Endothelial cell of umbilical vein (primary cell): ENCODE data around the gene CCPG1. TPM values are rescaled to one million over a fixed set of nuclear protein-coding genes. Genes with fewer than 3 reads are reported as not detected.

Experiments used
- BruUV-seq: library from RNA; stranded (reverse); fragments of 400-500 nt; replicated peaks from 2 replicates; lab custom pipeline; 2021; lab: Mats Ljungman, UMichigan
- CTCF ChIA-PET: fragments of 300-600, 350-600 bp; sonication (Branson Sonifier 250); formaldehyde crosslinking; loops from one replicate; lab custom pipeline; 2021; ENCODE audit warnings: antibody characterized with exemption, inconsistent platforms; lab: Charles Lee
- POLR2A ChIA-PET: fragments of 300-600, 350-600 bp; sonication (Branson Sonifier 250); formaldehyde crosslinking; loops from one replicate; lab custom pipeline; 2021; ENCODE audit warnings: antibody characterized with exemption, inconsistent platforms; lab: Charles Lee
- DNase-seq: peaks from one replicate; pipeline ENCODE4 v3.0.0-alpha.2; 2011; ENCODE audit warnings: low read depth, low spot score
- FAIRE-seq: peaks from 2 replicates; lab custom pipeline; 2011; peaks lifted over from hg19 to GRCh38; lab: Jason Lieb, UNC
- H2AFZ ChIP-seq: 2 replicates; pipeline ENCODE4 v1.6.0; 2012; ENCODE audit warnings: low read depth, low read length, control low read depth, inconsistent platforms
- H3K27ac ChIP-seq: 2 replicates; pipeline ENCODE4 v1.5.1; 2011; ENCODE audit warnings: low read depth, mild to moderate bottlenecking, control low read depth, low read length, moderate library complexity; ENCODE audit not compliant: insufficient read depth
- H3K27me3 ChIP-seq, 2 experiments: 2 replicates each; pipeline versions ENCODE4 v1.6.0 to v1.6.1; 2011; ENCODE audit warnings: low read length in 2 of 2, mixed read lengths in 1 of 2; ENCODE audit not compliant: control insufficient read depth in 2 of 2, insufficient read depth in 2 of 2
- H3K36me3 ChIP-seq, 2 experiments: 2 replicates in 1 of 2; 3 replicates in 1 of 2; pipeline ENCODE4 v1.5.1; 2011; ENCODE audit warnings: low read length in 2 of 2, mild to moderate bottlenecking in 1 of 2, moderate library complexity in 1 of 2; ENCODE audit not compliant: control insufficient read depth in 2 of 2, insufficient read depth in 2 of 2; ENCODE audit errors: extremely low read depth in 1 of 2
- H3K4me1 ChIP-seq: 3 replicates; pipeline ENCODE4 v1.5.1; 2011; ENCODE audit warnings: mild to moderate bottlenecking, low read length; ENCODE audit not compliant: control insufficient read depth, insufficient read depth; ENCODE audit errors: extremely low read depth
- H3K4me2 ChIP-seq: 2 replicates; pipeline ENCODE4 v1.6.1; 2011; ENCODE audit warnings: low read length, control low read depth, mixed read lengths; ENCODE audit not compliant: insufficient read depth
- H3K4me3 ChIP-seq, 3 experiments: fragments of 200-600 bp in 1 of 3; sonication (generic), shearing (Covaris generic) in 1 of 3; replicated peaks in 1 of 3; 2 replicates each; pipeline ENCODE4 v1.5.1; 2011 to 2016; ENCODE audit warnings: control low read depth in 3 of 3, low read length in 3 of 3, mild to moderate bottlenecking in 2 of 3, inconsistent platforms in 1 of 3, low read depth in 1 of 3, moderate library complexity in 1 of 3; ENCODE audit not compliant: insufficient read depth in 1 of 3
- H3K79me2 ChIP-seq: 2 replicates; pipeline ENCODE4 v1.6.0; 2012; ENCODE audit warnings: low read length, inconsistent platforms; ENCODE audit not compliant: control insufficient read depth, insufficient read depth
- H3K9ac ChIP-seq: replicated peaks from 2 replicates; pipeline ENCODE3; 2011; ENCODE audit warnings: low read length, control low read depth; ENCODE audit not compliant: insufficient read depth; ENCODE audit errors: extremely low read depth
- H3K9me1 ChIP-seq: replicated peaks from 3 replicates; pipeline ENCODE4 v1.6.0; 2011; ENCODE audit warnings: mild to moderate bottlenecking, low read length; ENCODE audit not compliant: control insufficient read depth, insufficient read depth; ENCODE audit errors: extremely low read depth
- H3K9me3 ChIP-seq: replicated peaks from 2 replicates; pipeline ENCODE4 v1.5.1; 2012; ENCODE audit warnings: low read length, inconsistent platforms; ENCODE audit not compliant: control insufficient read depth, insufficient read depth
- H4K20me1 ChIP-seq: replicated peaks from 2 replicates; pipeline ENCODE3; 2011; ENCODE audit warnings: mild to moderate bottlenecking, low read length; ENCODE audit not compliant: control insufficient read depth, insufficient read depth; ENCODE audit errors: extremely low read depth
- EZH2 ChIP-seq: IDR thresholded peaks from 2 replicates; pipeline ENCODE4 v1.6.1; 2012; ENCODE audit warnings: borderline replicate concordance, low read depth, mild to moderate bottlenecking, moderate library complexity, low read length, inconsistent platforms; ENCODE audit not compliant: severe bottlenecking
- FOS ChIP-seq: IDR thresholded peaks from 2 replicates; pipeline ENCODE4 v1.6.1; 2011; ENCODE audit warnings: mild to moderate bottlenecking, low read length, moderate library complexity, borderline replicate concordance; ENCODE audit not compliant: insufficient read depth
- GATA2 ChIP-seq: IDR thresholded peaks from 2 replicates; pipeline ENCODE4 v1.7.0; 2011; ENCODE audit warnings: low read depth, mild to moderate bottlenecking, moderate library complexity, mixed read lengths, low read length; ENCODE audit not compliant: insufficient read length, insufficient read depth
- JUN ChIP-seq: IDR thresholded peaks from 2 replicates; pipeline ENCODE4 v1.6.1; 2011; ENCODE audit warnings: borderline replicate concordance, low read depth; ENCODE audit not compliant: insufficient read length, insufficient read depth
- MYC ChIP-seq: IDR thresholded peaks from one replicate; pipeline ENCODE4 v1.6.1; 2011; ENCODE audit warnings: mild to moderate bottlenecking, low read depth, low read length
- POLR2A ChIP-seq: IDR thresholded peaks from 2 replicates; pipeline ENCODE4 v1.6.1; 2012; ENCODE audit warnings: low read depth, mild to moderate bottlenecking, control low read depth, low read length
- POLR2AphosphoS5 ChIP-seq: IDR thresholded peaks from 2 replicates; pipeline ENCODE4 v1.6.1; 2012; ENCODE audit warnings: low read depth, mild to moderate bottlenecking, control low read depth, low read length, moderate library complexity; ENCODE audit not compliant: insufficient read depth
- dilution Hi-C: fragments of 300-500 bp; cut with MboI; formaldehyde crosslinking; loops from one replicate; pipeline ENCODE4 v1.15.0; 2019; ENCODE audit warnings: low sequenced_read_pairs; ENCODE audit not compliant: extremely low pct_ligation_motif_present
- intact Hi-C: fragments of 100-400 bp; cut with micrococcal nuclease; formaldehyde crosslinking; loops from one replicate; pipeline ENCODE4 v1.10.0; 2022
- polyA plus RNA-seq, 4 experiments: library from polyadenylated mRNA; depleted of rRNA in 3 of 4; stranded (reverse) in 3 of 4; unstranded in 1 of 4; fragments of >200 nt; gene quantifications; 2 replicates each; pipeline versions ENCODE4 v1.2.1 to v1.2.3, GENCODE V29; 2011 to 2012; ENCODE audit warnings: missing spikeins in 1 of 4
- total RNA-seq: library from RNA; stranded (reverse); gene quantifications from 2 replicates; pipeline ENCODE4 v1.2.3, GENCODE V29; 2021
- TF ChIP-seq, protein P1 (sequence below), 2 donors: IDR thresholded peaks; 1 replicate in 1 of 2; 2 replicates in 1 of 2; pipeline ENCODE4 v1.5.1; 2011; ENCODE audit warnings: low read length in 2 of 2, mild to moderate bottlenecking in 2 of 2, moderate library complexity in 2 of 2, control low read depth in 1 of 2, inconsistent platforms in 1 of 2, low read depth in 1 of 2; ENCODE audit not compliant: insufficient read depth in 1 of 2; ENCODE audit errors: extremely low read depth in 1 of 2
- TF ChIP-seq, protein P2 (sequence below): IDR thresholded peaks from 2 replicates; pipeline ENCODE4 v1.6.1; 2011; ENCODE audit not compliant: insufficient read depth, insufficient read length

CCPG1 gene
- total and polyA plus RNA-seq, 2 donors (not counting 3 experiments of a cell fraction or from before 2014, with no cell fraction given): 19.1 to 58.5 TPM

DNA sequence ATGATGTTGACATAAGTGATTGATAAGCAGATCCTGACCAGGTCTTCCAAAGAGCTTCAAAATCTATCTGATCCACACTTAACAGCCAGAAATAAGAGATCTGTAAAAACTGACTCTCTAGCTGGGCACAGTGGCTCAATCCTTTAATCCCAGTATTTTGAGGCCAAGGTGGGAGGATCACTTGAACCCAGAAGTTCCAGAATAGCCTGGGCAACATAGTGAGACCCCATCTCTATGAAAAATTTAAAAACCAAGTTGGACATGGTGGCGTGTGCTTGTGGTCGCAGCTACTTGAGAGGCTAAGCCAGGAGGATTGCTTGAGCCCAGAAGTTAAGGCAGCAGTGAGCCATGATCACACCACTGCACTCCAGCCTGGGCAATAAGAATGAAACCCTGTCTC, 45.5 kb downstream of the CCPG1 start:
- Histone ChIP-seq H3K4me1 (peaks cover 9% of the 10 kb centered on the region), H3K79me2 (no peaks in the 10 kb centered on the region), H3K4me3 (no peak overlapping the region), H4K20me1 (no peaks in the 10 kb centered on the region), H3K36me3 (no peaks in the 10 kb centered on the region), H3K9me3 (no peaks in the 10 kb centered on the region), H3K4me2 (no peak overlapping the region), H3K9me1 (no peaks in the 10 kb centered on the region), H3K27me3 (no peaks in the 10 kb centered on the region), H2AFZ (no peak overlapping the region), H3K9ac (no peak overlapping the region), H3K27ac (no peak overlapping the region)
- no peak for FAIRE-seq
- intact Hi-C loops: no loop called here
- TF ChIP-seq, protein P1, sequence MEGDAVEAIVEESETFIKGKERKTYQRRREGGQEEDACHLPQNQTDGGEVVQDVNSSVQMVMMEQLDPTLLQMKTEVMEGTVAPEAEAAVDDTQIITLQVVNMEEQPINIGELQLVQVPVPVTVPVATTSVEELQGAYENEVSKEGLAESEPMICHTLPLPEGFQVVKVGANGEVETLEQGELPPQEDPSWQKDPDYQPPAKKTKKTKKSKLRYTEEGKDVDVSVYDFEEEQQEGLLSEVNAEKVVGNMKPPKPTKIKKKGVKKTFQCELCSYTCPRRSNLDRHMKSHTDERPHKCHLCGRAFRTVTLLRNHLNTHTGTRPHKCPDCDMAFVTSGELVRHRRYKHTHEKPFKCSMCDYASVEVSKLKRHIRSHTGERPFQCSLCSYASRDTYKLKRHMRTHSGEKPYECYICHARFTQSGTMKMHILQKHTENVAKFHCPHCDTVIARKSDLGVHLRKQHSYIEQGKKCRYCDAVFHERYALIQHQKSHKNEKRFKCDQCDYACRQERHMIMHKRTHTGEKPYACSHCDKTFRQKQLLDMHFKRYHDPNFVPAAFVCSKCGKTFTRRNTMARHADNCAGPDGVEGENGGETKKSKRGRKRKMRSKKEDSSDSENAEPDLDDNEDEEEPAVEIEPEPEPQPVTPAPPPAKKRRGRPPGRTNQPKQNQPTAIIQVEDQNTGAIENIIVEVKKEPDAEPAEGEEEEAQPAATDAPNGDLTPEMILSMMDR (IDR thresholded peaks at IDR 0.05; ENCODE audit: extremely low read depth in 1 of 2, insufficient read depth in 1 of 2, low read depth in 1 of 2, low read length in 2 of 2): no peak
- TF ChIP-seq JUN (no peak), EZH2 (no peak), POLR2A (no peak), GATA2 (no peak), POLR2AphosphoS5 (no peak), FOS (no peak), MYC (no peak)
- TF ChIP-seq, protein P2, sequence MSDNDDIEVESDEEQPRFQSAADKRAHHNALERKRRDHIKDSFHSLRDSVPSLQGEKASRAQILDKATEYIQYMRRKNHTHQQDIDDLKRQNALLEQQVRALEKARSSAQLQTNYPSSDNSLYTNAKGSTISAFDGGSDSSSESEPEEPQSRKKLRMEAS: no peak
- POLR2A ChIA-PET: no interaction called here
- no TSS peak for BruUV-seq
- dilution Hi-C loops: no loop called here
- CTCF ChIA-PET: no interaction called here
- DNase-seq: no peak
